Peyer's patch (tissue), 4 donors: ENCODE results near the gene ESD. TPM values are rescaled to one million over a fixed set of nuclear protein-coding genes. Genes with fewer than 3 reads are reported as not detected.

ENCODE experiments used
- DNase-seq, 3 donors: peaks; one replicate each; pipeline ENCODE4 v3.0.0-alpha.2; 2017 to 2019
- H3K27ac ChIP-seq, 4 donors: fragments of 200-600 bp; sonication (generic); one replicate each; pipeline ENCODE4 v1.5.1; 2016 to 2019
- H3K27me3 ChIP-seq, 2 donors: fragments of 200-600 bp; sonication (generic); one replicate each; pipeline ENCODE4 v1.5.1; 2019
- H3K36me3 ChIP-seq, 3 donors: fragments of 200-600 bp; sonication (generic); one replicate each; pipeline ENCODE4 v1.5.1; 2016 to 2019
- H3K4me1 ChIP-seq, 4 donors: fragments of 200-600 bp; sonication (generic); one replicate each; pipeline ENCODE4 v1.5.1; 2016 to 2019
- H3K4me3 ChIP-seq, 4 donors: fragments of 200-600 bp; sonication (generic); 1 replicate in 3 of 4; 2 replicates in 1 of 4; pipeline ENCODE4 v1.5.1; 2016 to 2019; ENCODE audit warnings: mild to moderate bottlenecking in 1 of 4
- H3K9me3 ChIP-seq, 4 donors: fragments of 200-600 bp; sonication (generic); one replicate each; pipeline ENCODE4 v1.5.1; 2016 to 2019; ENCODE audit warnings: mild to moderate bottlenecking in 1 of 4
- POLR2A ChIP-seq, 2 donors: fragments of 450-650 bp; IDR thresholded peaks; one replicate each; pipeline ENCODE4 v1.5.1; 2017; ENCODE audit warnings: antibody characterized with exemption in 2 of 2, mild to moderate bottlenecking in 2 of 2, moderate library complexity in 2 of 2
- total RNA-seq, 4 donors: library from RNA; depleted of rRNA; stranded (reverse); fragments of >200 nt; gene quantifications; one replicate each; pipeline ENCODE4 v1.1.0, GENCODE V29; 2016
- TF ChIP-seq, protein P1 (sequence below), 6 experiments: fragments of 450-650 bp in 4 of 6; fragments of 200-600 bp in 2 of 6; sonication (generic) in 1 of 6; IDR thresholded peaks; one replicate each; pipeline ENCODE4 v1.5.1; 2017 to 2019; ENCODE audit warnings: antibody characterized with exemption in 6 of 6, mild to moderate bottlenecking in 3 of 6, moderate library complexity in 1 of 6

The ESD gene
- total RNA-seq, 4 donors from 2014 or later: 52.7 to 76.7 (median 66.1) TPM

DNA sequence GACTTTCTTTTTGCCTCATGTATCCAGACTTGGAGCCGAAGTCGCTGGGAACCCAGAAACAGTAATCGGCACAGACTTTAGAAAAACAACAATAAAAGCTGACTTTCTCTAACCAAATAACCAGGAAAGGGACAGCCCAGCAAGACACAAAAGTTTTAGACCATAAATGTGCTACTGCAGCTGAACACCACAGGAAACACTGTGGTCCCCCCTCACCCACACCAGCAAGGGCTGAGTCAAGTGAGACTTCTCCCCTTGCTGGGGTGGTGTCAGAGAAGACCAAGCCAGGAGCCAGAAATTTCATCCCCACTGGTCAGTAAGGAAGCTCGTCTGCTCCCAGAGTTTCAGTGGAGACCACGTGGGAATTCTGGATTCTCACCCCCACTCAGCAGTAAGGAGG, 70.6 kb downstream of the ESD start:
- Histone ChIP-seq H3K4me1 (no peaks in the 10 kb centered on the region), H3K36me3 (peaks cover 0 to 64% (median 0%) of the 10 kb centered on the region in 3 donors)
- DNase-seq: no peak

More for the DNA sequence above, 70.6 kb downstream of the ESD start:
- Histone ChIP-seq H3K9me3 (no peaks in the 10 kb centered on the region), H3K27ac (no peak overlapping the region), H3K4me3 (no peak overlapping the region), H3K27me3 (no peaks in the 10 kb centered on the region)
- TF ChIP-seq POLR2A (IDR thresholded peaks at IDR 0.05): no peak
- TF ChIP-seq, protein P1, sequence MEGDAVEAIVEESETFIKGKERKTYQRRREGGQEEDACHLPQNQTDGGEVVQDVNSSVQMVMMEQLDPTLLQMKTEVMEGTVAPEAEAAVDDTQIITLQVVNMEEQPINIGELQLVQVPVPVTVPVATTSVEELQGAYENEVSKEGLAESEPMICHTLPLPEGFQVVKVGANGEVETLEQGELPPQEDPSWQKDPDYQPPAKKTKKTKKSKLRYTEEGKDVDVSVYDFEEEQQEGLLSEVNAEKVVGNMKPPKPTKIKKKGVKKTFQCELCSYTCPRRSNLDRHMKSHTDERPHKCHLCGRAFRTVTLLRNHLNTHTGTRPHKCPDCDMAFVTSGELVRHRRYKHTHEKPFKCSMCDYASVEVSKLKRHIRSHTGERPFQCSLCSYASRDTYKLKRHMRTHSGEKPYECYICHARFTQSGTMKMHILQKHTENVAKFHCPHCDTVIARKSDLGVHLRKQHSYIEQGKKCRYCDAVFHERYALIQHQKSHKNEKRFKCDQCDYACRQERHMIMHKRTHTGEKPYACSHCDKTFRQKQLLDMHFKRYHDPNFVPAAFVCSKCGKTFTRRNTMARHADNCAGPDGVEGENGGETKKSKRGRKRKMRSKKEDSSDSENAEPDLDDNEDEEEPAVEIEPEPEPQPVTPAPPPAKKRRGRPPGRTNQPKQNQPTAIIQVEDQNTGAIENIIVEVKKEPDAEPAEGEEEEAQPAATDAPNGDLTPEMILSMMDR (IDR thresholded peaks at IDR 0.05): no peak

Other genes with a start within 250 kb of the ESD start
- gene LRCH1, start 244.0 kb downstream of the ESD start, total RNA-seq: 10 to 100 TPM; 13.6 to 29.7 (median 18.5) TPM
- 1 to 10 TPM in 1 of 4 donors, under 1 TPM in 2, not detected in 1; 0.27 to 1.7 (median 0.35) TPM for gene HTR2A, start 99.9 kb upstream of the ESD start, total RNA-seq